ENCODE data around the gene NAA80. TPM values are rescaled to one million over a fixed set of nuclear protein-coding genes. Genes with fewer than 3 reads are reported as not detected.

The NAA80 gene
- total and polyA plus RNA-seq, 2 of the 13 experiments (the other 11 are each of a cell fraction or from before 2014, with no cell fraction given), result 3.4 to 8.7 TPM

- no peak for TF ChIP-seq ZNF142 (CRISPR knock-in tag; IDR thresholded peaks at IDR 0.05)
- peak; percentile 56 for TF ChIP-seq DRAP1 (CRISPR knock-in tag; IDR thresholded peaks at IDR 0.05)
- no peak for TF ChIP-seq ZNF790 (CRISPR knock-in tag; IDR thresholded peaks at IDR 0.05; ENCODE audit: borderline replicate concordance)
- TF ChIP-seq CBFB (CRISPR knock-in tag; IDR thresholded peaks at IDR 0.05), result no peak
- TF ChIP-seq, protein P1, sequence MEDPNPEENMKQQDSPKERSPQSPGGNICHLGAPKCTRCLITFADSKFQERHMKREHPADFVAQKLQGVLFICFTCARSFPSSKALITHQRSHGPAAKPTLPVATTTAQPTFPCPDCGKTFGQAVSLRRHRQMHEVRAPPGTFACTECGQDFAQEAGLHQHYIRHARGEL (CRISPR knock-in tag; IDR thresholded peaks at IDR 0.05), result no peak
- TF ChIP-seq ZNF768 (CRISPR knock-in tag; IDR thresholded peaks at IDR 0.05), result no peak
- TF ChIP-seq ZMAT3 (CRISPR knock-in tag; conservative IDR thresholded peaks at IDR 0.05), result peak; percentile 74; the same call in 1 of the 2 replicates
- no peak for TF ChIP-seq MXD4 (CRISPR knock-in tag; IDR thresholded peaks at IDR 0.05)
- no peak for TF ChIP-seq ZNF460 (CRISPR knock-in tag; IDR thresholded peaks at IDR 0.05; ENCODE audit: borderline replicate concordance)
- no peak for TF ChIP-seq ZC3H13 (CRISPR knock-in tag; IDR thresholded peaks at IDR 0.05)
- 0 out of 2 replicates have a peak, but pooled peaks have one; percentile 23 for TF ChIP-seq ZNF879 (CRISPR knock-in tag; IDR thresholded peaks at IDR 0.05)
- peak; percentile 76 for TF ChIP-seq RBM22 (optimal IDR thresholded peaks at IDR 0.05; ENCODE audit: low read length)
- no peak for TF ChIP-seq ZNF747 (CRISPR knock-in tag; IDR thresholded peaks at IDR 0.05; ENCODE audit: borderline replicate concordance)
- TF ChIP-seq, protein P2, sequence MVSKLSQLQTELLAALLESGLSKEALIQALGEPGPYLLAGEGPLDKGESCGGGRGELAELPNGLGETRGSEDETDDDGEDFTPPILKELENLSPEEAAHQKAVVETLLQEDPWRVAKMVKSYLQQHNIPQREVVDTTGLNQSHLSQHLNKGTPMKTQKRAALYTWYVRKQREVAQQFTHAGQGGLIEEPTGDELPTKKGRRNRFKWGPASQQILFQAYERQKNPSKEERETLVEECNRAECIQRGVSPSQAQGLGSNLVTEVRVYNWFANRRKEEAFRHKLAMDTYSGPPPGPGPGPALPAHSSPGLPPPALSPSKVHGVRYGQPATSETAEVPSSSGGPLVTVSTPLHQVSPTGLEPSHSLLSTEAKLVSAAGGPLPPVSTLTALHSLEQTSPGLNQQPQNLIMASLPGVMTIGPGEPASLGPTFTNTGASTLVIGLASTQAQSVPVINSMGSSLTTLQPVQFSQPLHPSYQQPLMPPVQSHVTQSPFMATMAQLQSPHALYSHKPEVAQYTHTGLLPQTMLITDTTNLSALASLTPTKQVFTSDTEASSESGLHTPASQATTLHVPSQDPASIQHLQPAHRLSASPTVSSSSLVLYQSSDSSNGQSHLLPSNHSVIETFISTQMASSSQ (IDR thresholded peaks at IDR 0.05; ENCODE audit: low read depth), result no peak
- TF ChIP-seq, protein P2 (CRISPR knock-in tag; IDR thresholded peaks at IDR 0.05; ENCODE audit: borderline replicate concordance), result peak; percentile 42; the same call in 1 of the 2 replicates
- TF ChIP-seq SRSF1 (optimal IDR thresholded peaks at IDR 0.05; ENCODE audit: low read depth, low read length), result no peak
- TF ChIP-seq, protein P3, sequence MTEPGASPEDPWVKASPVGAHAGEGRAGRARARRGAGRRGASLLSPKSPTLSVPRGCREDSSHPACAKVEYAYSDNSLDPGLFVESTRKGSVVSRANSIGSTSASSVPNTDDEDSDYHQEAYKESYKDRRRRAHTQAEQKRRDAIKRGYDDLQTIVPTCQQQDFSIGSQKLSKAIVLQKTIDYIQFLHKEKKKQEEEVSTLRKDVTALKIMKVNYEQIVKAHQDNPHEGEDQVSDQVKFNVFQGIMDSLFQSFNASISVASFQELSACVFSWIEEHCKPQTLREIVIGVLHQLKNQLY (CRISPR knock-in tag; IDR thresholded peaks at IDR 0.05), result no peak
- TF ChIP-seq ZNF816 (CRISPR knock-in tag; IDR thresholded peaks at IDR 0.05; ENCODE audit: borderline replicate concordance), result no peak
Observed at GRCh38 chr3:50271314-50271936, 27.8 kb downstream of the NAA80 start (continued).
